Panc1 (cell line): ENCODE results near the gene PTDSS2. TPM values are rescaled to one million over a fixed set of nuclear protein-coding genes. Genes with fewer than 3 reads are reported as not detected.

ENCODE experiments used
- ATAC-seq: fragments of 200-7000 bp; cut with Tn5 transposase; 2 replicates; pipeline ENCODE4 v1.9.1; 2020; ENCODE audit warnings: mild to moderate bottlenecking, moderate library complexity
- BruUV-seq: library from RNA; stranded (reverse); fragments of 400-500 nt; replicated peaks from 2 replicates; lab custom pipeline; 2021; lab: Mats Ljungman, UMichigan
- CTCF ChIA-PET: fragments of 300-600 bp; sonication (Branson Sonifier 250); formaldehyde crosslinking; loops from one replicate; lab custom pipeline; 2022; ENCODE audit warnings: antibody characterized with exemption; lab: Charles Lee
- POLR2A ChIA-PET: fragments of 300-600 bp; sonication (Branson Sonifier 250); formaldehyde crosslinking; loops from one replicate; lab custom pipeline; 2022; ENCODE audit warnings: antibody characterized with exemption; lab: Charles Lee
- DNase-seq: peaks from one replicate; pipeline ENCODE4 v3.0.0-alpha.2; 2010; ENCODE audit warnings: low read depth, low spot score
- H3K27ac ChIP-seq: 2 replicates; pipeline ENCODE4 v1.5.1; 2011; ENCODE audit warnings: mild to moderate bottlenecking, low read length, inconsistent platforms
- H3K27me3 ChIP-seq: fragments of 200-500 bp; sonication (Bioruptor generic); 2 replicates; pipeline ENCODE4 v1.6.0; 2014; ENCODE audit warnings: low read length, inconsistent platforms; ENCODE audit not compliant: control insufficient read depth, insufficient read depth
- H3K36me3 ChIP-seq: fragments of 200-500 bp; sonication (Bioruptor generic); 2 replicates; pipeline ENCODE4 v1.5.1; 2014; ENCODE audit warnings: inconsistent platforms, mild to moderate bottlenecking, low read length, moderate library complexity; ENCODE audit not compliant: control insufficient read depth, insufficient read depth
- H3K4me1 ChIP-seq: 2 replicates; pipeline ENCODE4 v1.5.1; 2011; ENCODE audit warnings: inconsistent platforms, mild to moderate bottlenecking, low read length, moderate library complexity; ENCODE audit not compliant: control insufficient read depth, insufficient read depth
- H3K4me3 ChIP-seq, 2 experiments: 2 replicates each; pipeline ENCODE4 v1.5.1; 2011 to 2012; ENCODE audit warnings: low read depth in 2 of 2, low read length in 2 of 2, mild to moderate bottlenecking in 2 of 2, inconsistent platforms in 1 of 2, moderate library complexity in 1 of 2
- H3K9me3 ChIP-seq: fragments of 200-500 bp; sonication (Bioruptor generic); 2 replicates; pipeline ENCODE4 v1.5.1; 2014; ENCODE audit warnings: low read depth, mild to moderate bottlenecking, inconsistent platforms, low read length, moderate library complexity; ENCODE audit not compliant: control insufficient read depth, insufficient read depth
- CTCF ChIP-seq: fragments of 450-650 bp; IDR thresholded peaks from 2 replicates; pipeline ENCODE4 v1.5.1; 2017; ENCODE audit warnings: mild to moderate bottlenecking
- POLR2AphosphoS5 ChIP-seq: IDR thresholded peaks from 2 replicates; pipeline ENCODE4 v1.6.1; 2012; ENCODE audit warnings: mild to moderate bottlenecking, low read depth, low read length, moderate library complexity
- REST ChIP-seq, 2 experiments: IDR thresholded peaks; 2 replicates each; pipeline ENCODE4 v1.6.1; 2011 to 2012; ENCODE audit warnings: low read depth in 2 of 2, control low read depth in 1 of 2, low read length in 1 of 2, mild to moderate bottlenecking in 1 of 2, moderate library complexity in 1 of 2; ENCODE audit not compliant: insufficient read depth in 1 of 2
- SIN3A ChIP-seq: IDR thresholded peaks from 2 replicates; pipeline ENCODE4 v1.6.1; 2012; ENCODE audit warnings: low read depth, mild to moderate bottlenecking, low read length, moderate library complexity, borderline replicate concordance; ENCODE audit not compliant: insufficient read depth
- TCF7L2 ChIP-seq: IDR thresholded peaks from 2 replicates; pipeline ENCODE4 v1.6.1; 2011; ENCODE audit warnings: mild to moderate bottlenecking, low read depth, low read length, inconsistent platforms
- in situ Hi-C: cut with HindIII; loops from 2 replicates; pipeline ENCODE4 v1.10.0; 2016; ENCODE audit warnings: low sequenced_read_pairs, low pct_unique_long_range_greater_than_20kb
- intact Hi-C: fragments of 100-400 bp; cut with micrococcal nuclease; formaldehyde crosslinking; loops from one replicate; pipeline ENCODE4 v1.10.0; 2022; ENCODE audit not compliant: unreplicated experiment
- total RNA-seq: library from RNA; stranded (reverse); gene quantifications from one replicate; pipeline ENCODE4 v1.2.1, GENCODE V29; 2021; ENCODE audit not compliant: unreplicated experiment

Gene PTDSS2
- total RNA-seq, 1 experiment from 2014 or later, result 103 TPM

- in situ Hi-C loops, result no loop called here
- DNase-seq, result no peak
- H3K4me3 ChIP-seq, result no peak overlapping the region
Observed at GRCh38 chr11:473962-474785, 24.1 kb downstream of the PTDSS2 start.

GRCh38 chr11:474914-475506, 24.9 kb downstream of the PTDSS2 start:
- H3K9me3 ChIP-seq, result no peaks in the 10 kb centered on the region
- DNase-seq (no peak), ATAC-seq (no peak)
- H3K27ac ChIP-seq, result no peak overlapping the region
- intact Hi-C loops, result no loop called here
- no peaks in the 10 kb centered on the region for H3K36me3 ChIP-seq
- TF ChIP-seq TCF7L2, result no peak
- TF ChIP-seq POLR2AphosphoS5, result no peak
- TF ChIP-seq REST (IDR thresholded peaks at IDR 0.05; ENCODE audit: insufficient read depth in 1 of 2, low read depth in 2 of 2, low read length in 1 of 2), result no peak
- TF ChIP-seq SIN3A, result no peak
- TF ChIP-seq CTCF, result no peak
- H3K4me1 ChIP-seq, result peaks cover 4% of the 10 kb centered on the region
- ChIA-PET POLR2A (no interaction called here), CTCF (interaction anchor here (0.7 kb wide), 1 partner anchor 9 kb away, joined by 3 read pairs; no protein-coding TSS in a partner anchor)
- no peaks in the 10 kb centered on the region for H3K27me3 ChIP-seq
- no TSS peak for BruUV-seq
- no peak overlapping the region for H3K4me3 ChIP-seq
- in situ Hi-C loops, result no loop called here

More at GRCh38 chr11:473962-474785, 24.1 kb downstream of the PTDSS2 start:
- ChIA-PET POLR2A (no interaction called here), CTCF (interaction anchor here (0.5 to 0.7 kb wide), 2 partner anchors 8 to 9 kb away, joined by 3 to 7 read pairs; no protein-coding TSS in a partner anchor)
- H3K4me1 ChIP-seq, result peaks cover 12% of the 10 kb centered on the region
- H3K27ac ChIP-seq, result no peak overlapping the region
- no peaks in the 10 kb centered on the region for H3K36me3 ChIP-seq
- no peak for ATAC-seq
- no peaks in the 10 kb centered on the region for H3K27me3 ChIP-seq
- no TSS peak for BruUV-seq
- intact Hi-C loops, result no loop called here
- H3K9me3 ChIP-seq, result no peaks in the 10 kb centered on the region
- no peak for TF ChIP-seq TCF7L2
